Measurements from ENCODE around the gene MAGEA4. TPM values are rescaled to one million over a fixed set of nuclear protein-coding genes. Genes with fewer than 3 reads are reported as not detected.

The MAGEA4 gene
- total and polyA plus RNA-seq, 10 donors: not detected

- Histone ChIP-seq H3K27ac (no peak overlapping the region), H3K36me3 (no peaks in the 10 kb centered on the region), H3K27me3 (replicated peaks in 1 of 7) (no peaks in the 10 kb centered on the region), H3K4me1 (no peaks in the 10 kb centered on the region), H3K4me3 (no peak overlapping the region), H3K9me3 (no peaks in the 10 kb centered on the region)
- intact Hi-C loops (cut with DNase I; ENCODE audit: low total_unique reads): no loop called here
- no peak for TF ChIP-seq POLR2A (IDR thresholded peaks at IDR 0.05)
- TF ChIP-seq CTCF (IDR thresholded peaks at IDR 0.05 in 8 of 11, conservative IDR thresholded peaks at IDR 0.05 in 3 of 11): no peak
- no peak for TF ChIP-seq POLR2AphosphoS5 (IDR thresholded peaks at IDR 0.05)
- no peak for DNase-seq
Measured at GRCh38 chrX:151938172-151938571, 25.5 kb downstream of the MAGEA4 start.

GRCh38 chrX:151954730-151955129, 42.0 kb downstream of the MAGEA4 start:
- Histone ChIP-seq H3K36me3 (peaks cover 0 to 8% (median 0%) of the 10 kb centered on the region in 6 donors), H3K4me1 (no peaks in the 10 kb centered on the region), H3K27me3 (replicated peaks in 1 of 7) (peaks cover 0 to 7% (median 0%) of the 10 kb centered on the region in 7 donors), H3K4me3 (no peak overlapping the region), H3K9me3 (no peaks in the 10 kb centered on the region), H3K27ac (no peak overlapping the region)
- WGBS, 5 donors: 84 to 96% (median 89%) methylated on average over 15 of the region's 15 CpGs
- TF ChIP-seq POLR2A (IDR thresholded peaks at IDR 0.05): no peak
- intact Hi-C loops (cut with DNase I; ENCODE audit: low total_unique reads): no loop called here
- no peak for DNase-seq

GRCh38 chrX:151958101-151958500, 45.4 kb downstream of the MAGEA4 start:
- TF ChIP-seq POLR2AphosphoS5 (IDR thresholded peaks at IDR 0.05): no peak
- TF ChIP-seq CTCF (IDR thresholded peaks at IDR 0.05 in 8 of 11, conservative IDR thresholded peaks at IDR 0.05 in 3 of 11): no peak
- TF ChIP-seq POLR2A (IDR thresholded peaks at IDR 0.05): no peak
- Histone ChIP-seq H3K4me1 (no peaks in the 10 kb centered on the region), H3K27me3 (replicated peaks in 1 of 7) (peaks cover 0 to 1% (median 0%) of the 10 kb centered on the region in 7 donors), H3K4me3 (no peak overlapping the region), H3K27ac (no peak overlapping the region), H3K36me3 (peaks cover 0 to 8% (median 0%) of the 10 kb centered on the region in 6 donors), H3K9me3 (no peaks in the 10 kb centered on the region)
- DNase-seq: no peak
- 83 to 94% (median 87%) methylated on average over 4 of the region's 4 CpGs for WGBS, 5 donors
- intact Hi-C loops (cut with DNase I; ENCODE audit: low total_unique reads): no loop called here

GRCh38 chrX:151962034-151962433, 49.3 kb downstream of the MAGEA4 start:
- no peaks in the 10 kb centered on the region for H3K9me3 ChIP-seq
- peaks cover 0 to 8% (median 0%) of the 10 kb centered on the region in 6 donors for H3K36me3 ChIP-seq
- H3K27ac ChIP-seq: no peak overlapping the region
- 68 to 90% (median 82%) methylated on average over 3 to 5 of the region's 5 CpGs for WGBS, 5 donors
- DNase-seq: no peak
- no peak for TF ChIP-seq CTCF (IDR thresholded peaks at IDR 0.05 in 8 of 11, conservative IDR thresholded peaks at IDR 0.05 in 3 of 11)
- no peak for TF ChIP-seq POLR2A (IDR thresholded peaks at IDR 0.05)
- no peak for TF ChIP-seq POLR2AphosphoS5 (IDR thresholded peaks at IDR 0.05)
- intact Hi-C loops (cut with DNase I; ENCODE audit: low total_unique reads): no loop called here
- H3K27me3 ChIP-seq (replicated peaks in 1 of 7): no peaks in the 10 kb centered on the region
- H3K4me1 ChIP-seq: no peaks in the 10 kb centered on the region
- no peak overlapping the region for H3K4me3 ChIP-seq

GRCh38 chrX:151966236-151966635, 53.5 kb downstream of the MAGEA4 start:
- intact Hi-C loops (cut with DNase I; ENCODE audit: low total_unique reads): no loop called here
- H3K9me3 ChIP-seq: no peaks in the 10 kb centered on the region
- DNase-seq: no peak
- no peaks in the 10 kb centered on the region for H3K4me1 ChIP-seq
- H3K27ac ChIP-seq: no peak overlapping the region
- H3K27me3 ChIP-seq (replicated peaks in 1 of 7): no peaks in the 10 kb centered on the region
- TF ChIP-seq POLR2A (IDR thresholded peaks at IDR 0.05): no peak
- TF ChIP-seq CTCF (IDR thresholded peaks at IDR 0.05 in 8 of 11, conservative IDR thresholded peaks at IDR 0.05 in 3 of 11): no peak
- no peak for TF ChIP-seq POLR2AphosphoS5 (IDR thresholded peaks at IDR 0.05)
- H3K4me3 ChIP-seq: no peak overlapping the region
- peaks cover 0 to 9% (median 0%) of the 10 kb centered on the region in 6 donors for H3K36me3 ChIP-seq
- WGBS, 5 donors: 87 to 99% (median 94%) methylated on average over 6 of the region's 6 CpGs
